Measurements from ENCODE around the gene UBAP1.

- no peak for TF ChIP-seq POLR2AphosphoS5 (IDR thresholded peaks at IDR 0.05)
- TF ChIP-seq CTCF (IDR thresholded peaks at IDR 0.05) = no peak
Observed at GRCh38 chr9:34250721-34251120, 71.9 kb downstream of the UBAP1 start.

All from prostate gland (tissue), 2 donors.